HG02852 (cell line): Measurements from ENCODE around the gene TRNP1.

ENCODE experiments used
- ATAC-seq: cut with Tn5 transposase; IDR thresholded peaks from one replicate; pipeline ENCODE4 v1.9.1; 2021; ENCODE audit warnings: mild to moderate bottlenecking, moderate library complexity; ENCODE audit not compliant: unreplicated experiment

Gene TRNP1

DNA sequence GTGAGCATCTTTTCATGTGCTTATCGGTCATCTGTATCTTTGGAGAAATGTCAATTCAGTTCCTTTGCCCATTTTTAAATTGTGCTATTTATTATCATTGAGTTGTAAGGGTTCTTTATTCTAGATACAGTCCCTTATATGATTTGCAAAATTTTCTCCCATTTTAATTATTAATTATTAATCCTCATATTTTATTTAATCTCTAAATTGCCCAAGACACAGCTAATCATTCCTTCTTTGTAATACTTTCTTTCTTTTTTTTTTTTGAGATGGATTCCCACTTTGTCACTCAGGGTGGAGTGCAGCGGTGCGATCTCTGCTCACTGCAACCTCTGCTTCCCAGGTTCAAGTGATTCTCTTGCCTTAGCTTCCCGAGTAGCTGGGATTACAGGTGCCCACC, 32.2 kb downstream of the TRNP1 start:
- no peak for ATAC-seq

DNA sequence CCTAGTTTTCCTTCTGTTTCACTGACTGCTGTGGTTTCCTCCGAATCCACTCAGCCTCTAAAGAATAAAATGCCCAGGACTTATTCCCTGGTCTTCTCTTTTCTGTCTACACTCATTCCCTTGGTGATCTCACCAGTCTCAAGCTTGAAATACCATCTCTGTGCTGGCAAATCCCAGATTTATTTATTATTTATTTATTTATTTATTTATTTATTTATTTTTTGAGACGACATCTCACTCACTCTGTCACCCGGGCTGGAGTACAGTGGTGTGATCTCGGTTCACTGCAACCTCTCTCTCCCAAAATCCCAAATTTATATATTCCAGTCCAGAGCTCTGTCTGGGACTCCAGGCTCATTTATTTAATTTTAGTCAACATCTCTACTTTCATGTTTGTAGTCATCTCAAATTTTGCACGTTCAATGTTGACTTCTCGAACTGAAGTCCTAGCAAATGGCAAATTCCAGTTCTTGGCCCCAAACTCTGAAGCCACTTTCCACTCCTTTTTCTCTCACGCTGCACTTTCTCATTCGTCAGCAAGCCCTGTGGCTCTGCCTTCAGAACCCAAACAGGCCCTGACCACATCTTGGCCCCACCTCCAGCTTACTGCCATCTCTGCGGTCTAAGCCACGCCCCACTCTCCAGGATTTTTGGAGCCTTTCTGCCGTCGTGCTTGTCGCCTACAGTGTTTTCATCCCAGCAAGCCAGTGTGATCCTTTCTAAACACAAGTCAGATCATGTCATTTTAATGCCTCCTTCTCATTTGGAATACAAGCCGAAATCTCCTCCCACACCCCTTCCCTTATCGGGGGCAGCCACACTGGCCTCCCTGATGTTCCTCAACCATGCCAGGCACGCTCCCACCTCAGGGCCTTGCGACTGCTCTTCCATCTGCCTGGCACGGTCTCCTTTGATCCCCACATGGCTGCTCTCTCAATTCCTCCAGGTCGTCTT, 33.4 kb downstream of the TRNP1 start:
- no peak for ATAC-seq

DNA sequence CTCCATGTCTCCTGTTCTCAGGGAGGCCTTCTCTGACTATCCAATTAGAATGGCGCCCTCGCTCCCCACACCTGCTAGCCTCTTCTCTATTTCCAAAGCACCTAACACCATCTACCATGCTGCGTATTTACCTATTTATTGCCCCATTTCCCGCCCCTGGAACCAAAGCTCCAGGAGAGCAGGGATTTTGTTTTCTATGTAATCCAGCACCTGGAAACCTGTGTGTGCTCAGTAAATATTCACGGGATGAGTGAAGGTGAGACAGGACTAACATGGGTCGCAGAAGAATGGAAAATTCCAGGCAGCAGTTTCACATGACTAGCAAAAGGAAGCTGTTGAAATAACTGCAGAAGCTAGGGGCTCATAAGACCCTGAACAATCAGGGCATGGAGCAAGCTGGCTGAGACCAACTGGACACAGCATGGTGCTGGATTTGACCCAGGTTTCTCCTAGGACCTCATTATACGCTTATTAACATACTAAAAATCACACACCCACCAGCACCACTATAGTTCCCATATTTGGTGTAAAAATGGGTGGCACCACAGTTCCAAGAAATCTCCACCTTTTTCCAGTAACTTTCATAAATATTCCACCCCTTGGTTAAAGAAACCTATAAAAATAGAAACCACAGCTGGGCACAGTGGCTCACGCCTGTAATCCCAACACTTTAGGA, 34.2 kb downstream of the TRNP1 start:
- ATAC-seq: no peak

DNA sequence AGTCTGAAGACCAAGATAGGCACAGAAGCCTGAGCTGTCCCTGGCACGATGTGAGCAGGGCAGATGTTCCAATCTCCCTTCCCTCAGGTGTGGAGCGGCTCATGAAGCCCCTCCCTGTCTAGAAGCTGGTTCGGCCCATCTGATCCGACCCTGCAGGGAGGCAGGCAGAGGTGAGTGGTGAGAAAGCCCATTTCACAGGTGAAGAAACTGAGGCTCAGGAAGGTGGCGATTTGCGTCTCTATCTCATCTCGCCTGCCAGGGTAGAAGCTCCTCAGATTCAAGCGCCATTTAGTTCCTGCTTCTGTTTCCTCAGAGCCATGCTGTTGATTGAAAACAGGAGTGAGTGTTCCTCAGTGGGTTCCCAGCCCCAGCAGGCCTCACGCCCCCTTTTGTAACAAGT, 36.0 kb downstream of the TRNP1 start:
- ATAC-seq: no peak

DNA sequence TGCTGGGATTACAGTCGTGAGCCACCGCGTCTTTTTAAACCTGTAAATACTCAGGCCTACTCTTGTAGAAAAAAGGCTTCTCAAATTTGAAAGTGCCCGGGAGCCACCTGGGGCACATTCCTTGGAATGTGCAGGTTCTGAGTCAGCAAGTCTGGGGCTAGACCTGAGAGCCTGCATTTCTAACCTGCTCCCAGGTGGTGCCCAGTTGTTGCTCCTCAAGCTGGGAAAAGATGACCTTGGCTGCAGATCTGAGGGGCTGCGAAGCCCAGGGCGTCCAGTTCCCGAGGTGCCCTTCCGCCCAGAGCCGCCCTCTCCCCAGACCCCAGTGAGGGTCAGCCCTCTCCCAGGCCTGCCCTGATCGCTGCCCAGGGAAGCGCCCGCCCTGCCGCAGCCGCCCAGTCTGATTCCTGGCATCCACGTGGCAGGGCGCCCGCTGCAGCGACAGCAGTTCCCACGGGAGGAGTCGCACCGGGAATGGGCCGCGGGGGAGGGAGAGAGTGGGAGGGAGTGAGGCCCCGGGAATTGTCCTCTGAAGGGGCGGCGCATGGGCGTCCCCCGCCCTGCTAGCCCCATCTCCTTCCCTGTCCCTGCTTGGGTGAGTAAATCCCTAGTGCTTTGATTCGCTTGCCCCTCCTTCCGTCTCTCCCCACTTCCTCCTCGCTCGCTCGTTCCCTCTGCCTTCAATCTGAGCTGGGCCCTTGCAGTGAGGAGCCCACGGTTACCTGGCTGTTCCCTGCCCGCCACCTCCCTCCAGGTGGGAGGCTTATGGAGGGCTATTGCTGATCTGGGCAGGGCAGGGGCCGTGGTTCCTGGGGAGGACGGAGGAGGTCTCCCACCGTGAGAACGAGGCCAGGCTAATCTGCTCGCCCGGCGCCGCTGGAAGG, 38.0 kb downstream of the TRNP1 start:
- no peak for ATAC-seq

DNA sequence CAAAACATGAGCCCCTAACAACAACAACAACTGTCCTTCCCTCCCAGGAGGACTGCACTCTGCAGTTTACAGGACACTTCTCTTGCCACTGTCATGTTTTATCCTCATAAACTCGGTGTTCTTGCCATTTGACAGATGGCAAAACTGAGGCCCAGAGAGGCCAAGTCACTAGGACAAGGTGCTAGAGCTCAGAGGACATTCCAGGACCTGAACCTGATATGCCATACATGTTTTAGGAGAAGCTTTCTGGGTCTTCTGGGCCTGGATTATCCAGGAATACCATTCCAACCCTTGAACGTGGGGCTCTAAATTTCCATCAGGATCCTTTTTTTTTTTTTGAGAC, 38.6 kb downstream of the TRNP1 start:
- no peak for ATAC-seq

DNA sequence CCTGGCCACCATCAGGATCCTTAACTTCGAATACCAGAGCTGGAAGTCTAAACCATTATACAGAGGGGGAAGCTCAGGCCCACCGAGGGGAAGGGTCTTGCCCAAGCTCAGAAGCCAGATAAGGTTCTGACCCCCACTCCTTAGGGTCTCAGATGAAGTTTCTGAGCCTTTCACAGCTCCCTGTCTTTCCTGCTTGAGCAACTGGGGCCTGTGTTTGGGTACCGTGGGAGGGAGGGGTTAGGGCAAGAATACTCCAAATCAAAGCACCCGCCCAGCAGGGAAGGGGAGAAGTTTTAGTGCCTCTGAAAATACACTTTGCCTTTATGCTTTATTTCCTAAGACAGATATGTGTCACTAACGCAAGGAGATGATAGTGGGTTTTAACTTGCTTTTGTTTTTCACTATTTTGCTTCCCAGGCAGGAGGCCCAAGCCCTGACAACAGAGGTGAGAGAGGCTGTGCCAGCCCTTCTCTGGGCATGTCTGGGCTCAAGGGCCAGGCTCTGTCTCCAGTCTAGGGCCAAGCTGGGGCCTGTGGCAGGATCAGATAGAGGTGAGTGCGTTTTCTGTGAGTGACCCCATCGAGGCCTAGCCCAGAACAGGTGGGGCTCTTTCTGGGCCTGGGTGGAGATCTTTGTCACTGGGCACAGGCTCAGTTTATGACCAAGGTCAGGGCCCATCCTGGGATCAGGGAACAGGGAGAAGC, 39.7 kb downstream of the TRNP1 start:
- ATAC-seq: no peak

DNA sequence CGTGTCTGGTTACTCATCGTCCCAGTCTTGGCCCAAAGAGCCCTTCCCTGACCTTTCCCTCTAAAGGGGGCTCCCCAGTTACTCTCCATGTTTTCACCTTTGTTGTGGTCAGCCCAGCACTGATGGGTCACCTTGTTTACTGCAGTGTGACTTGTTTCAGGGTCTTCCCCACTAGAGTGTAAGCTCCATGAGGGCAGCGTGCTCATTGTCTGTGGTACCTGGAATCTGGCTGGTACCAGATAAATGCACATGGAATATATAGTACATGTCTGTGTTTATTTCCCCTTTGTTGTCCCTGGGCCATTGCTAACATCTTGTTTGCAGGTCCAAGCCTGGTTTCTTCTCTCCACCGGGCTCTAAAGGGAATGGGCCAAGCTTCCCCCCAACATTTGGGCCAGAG, 41.9 kb downstream of the TRNP1 start:
- ATAC-seq: no peak

DNA sequence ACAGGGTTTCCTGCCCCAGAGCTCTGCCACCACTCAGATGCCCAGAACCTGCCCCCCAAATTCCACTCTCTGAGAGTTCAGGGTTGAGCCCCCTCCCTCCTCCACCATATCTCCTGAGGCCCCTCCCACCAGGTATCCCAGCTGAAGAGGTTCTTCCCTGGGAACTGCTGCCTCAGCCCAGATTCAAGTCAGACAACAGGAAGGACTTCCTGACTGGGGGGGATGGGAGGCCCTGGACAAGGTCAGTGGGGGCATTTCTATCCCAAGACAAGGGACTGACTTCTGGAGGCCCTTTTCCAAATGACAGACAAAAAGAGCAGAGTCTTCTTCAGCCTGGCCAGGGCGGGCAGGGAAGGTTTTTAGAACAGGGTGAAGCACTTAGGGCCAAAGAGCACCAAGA, 43.2 kb downstream of the TRNP1 start:
- ATAC-seq: no peak

DNA sequence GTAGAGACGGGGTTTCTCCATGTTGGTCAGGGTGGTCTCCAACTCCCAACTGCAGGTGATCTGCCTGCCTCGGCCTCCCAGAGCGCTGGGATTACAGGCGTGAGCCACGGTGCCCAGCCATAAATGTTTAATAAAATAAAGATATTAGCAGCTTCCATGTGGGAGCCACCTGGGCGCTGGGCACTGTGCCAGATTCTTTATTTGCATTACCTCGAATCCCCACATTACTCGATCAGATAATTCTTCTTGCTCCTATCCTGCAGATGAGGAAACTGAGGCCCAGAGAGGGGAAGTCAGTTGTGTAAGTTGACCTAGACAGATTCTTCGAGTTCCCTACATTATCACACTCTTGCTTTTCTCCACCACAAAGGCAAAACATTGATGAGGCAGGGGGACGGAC, 44.0 kb downstream of the TRNP1 start:
- no peak for ATAC-seq

DNA sequence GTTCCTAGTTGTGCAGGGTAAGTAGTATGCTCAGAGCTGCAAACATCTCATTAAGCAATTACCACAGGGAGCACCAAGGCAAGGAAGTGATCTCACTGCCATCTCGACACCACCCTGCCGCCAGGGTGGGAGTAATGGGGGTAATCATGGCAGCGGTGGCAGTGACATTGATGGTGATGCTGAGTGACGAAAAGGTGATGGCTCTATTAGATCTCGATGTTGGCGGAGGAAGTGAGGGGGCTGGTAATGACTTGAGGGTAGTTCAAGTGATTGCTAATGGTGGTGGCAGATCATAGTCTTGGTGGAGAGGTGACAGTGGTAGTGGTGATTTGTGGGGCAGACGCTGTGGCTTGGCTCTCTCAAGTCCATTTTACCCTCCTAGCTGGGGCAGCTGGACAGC, 44.5 kb downstream of the TRNP1 start:
- no peak for ATAC-seq

DNA sequence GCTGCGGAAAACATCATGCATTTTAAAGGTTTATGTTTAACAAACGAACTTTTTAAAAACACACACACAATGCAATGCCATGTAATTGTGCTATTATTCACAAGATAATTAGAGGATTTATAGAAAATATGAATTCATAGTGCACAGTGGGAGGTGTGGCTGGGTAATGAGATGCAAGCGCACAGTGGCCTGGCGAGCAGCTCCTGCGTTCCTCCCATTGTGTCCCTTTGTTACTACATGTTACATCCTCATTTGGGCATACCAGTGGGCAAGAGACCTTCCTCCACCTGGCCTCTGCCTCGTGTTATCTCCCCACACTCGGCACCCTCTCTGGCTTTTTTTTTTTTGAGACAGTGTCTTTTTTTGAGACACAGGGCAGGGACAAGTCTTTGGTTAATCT, 49.2 kb downstream of the TRNP1 start:
- no peak for ATAC-seq

DNA sequence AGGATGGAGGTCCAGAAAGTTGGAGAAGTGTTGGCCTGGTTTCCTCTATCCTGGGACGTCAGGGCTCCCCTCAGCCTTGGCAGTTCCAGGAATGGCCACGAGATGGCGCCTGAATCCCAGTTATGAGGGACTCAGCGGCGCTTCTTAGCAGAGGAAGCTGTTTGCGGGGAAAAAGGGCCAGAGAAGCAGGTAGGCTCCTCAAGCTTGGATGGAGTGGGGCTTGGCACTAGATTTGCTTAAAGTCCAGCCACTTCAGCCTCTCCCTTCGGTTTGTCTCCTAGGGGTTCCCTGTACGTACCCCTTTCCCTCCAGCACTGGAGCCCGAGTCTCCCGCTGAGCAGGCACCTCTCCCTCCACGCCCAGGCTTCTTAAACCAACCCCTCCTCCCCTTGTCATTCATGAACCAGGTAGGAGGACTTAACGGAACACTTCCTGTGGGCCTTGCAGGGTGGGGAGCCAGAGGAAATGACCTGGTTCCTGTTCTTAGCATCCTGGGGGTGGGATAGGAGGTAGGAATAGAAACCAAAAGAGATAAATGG, 51.2 kb downstream of the TRNP1 start:
- ATAC-seq: no peak

DNA sequence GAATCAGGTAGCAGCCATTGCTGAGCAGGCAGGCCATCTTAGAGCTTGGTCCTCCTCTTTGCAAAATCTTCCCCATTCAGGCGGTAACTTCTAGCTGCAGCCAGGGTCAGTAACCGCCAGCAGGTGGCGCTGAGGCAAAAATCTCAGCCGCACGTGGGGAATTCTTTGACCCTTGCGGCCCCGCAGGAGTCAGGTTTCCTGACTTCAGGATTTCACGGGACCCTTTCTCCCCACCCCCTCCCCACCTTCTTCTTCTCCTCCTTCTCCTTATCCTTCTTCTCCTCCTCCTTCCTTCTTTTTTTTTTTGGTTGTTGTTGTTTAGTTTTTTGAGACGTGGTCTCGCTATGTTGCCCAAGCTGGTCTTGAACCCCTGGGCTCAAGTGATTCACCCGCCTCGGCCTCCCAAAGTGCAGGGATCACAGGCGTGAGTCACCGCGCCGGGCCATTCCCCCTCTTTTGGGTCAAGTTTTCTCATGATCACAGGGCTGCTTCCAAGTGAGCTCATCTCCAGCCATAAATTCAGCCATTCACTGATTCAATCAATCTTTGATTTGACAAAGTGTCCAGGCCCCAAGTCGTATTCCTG, 52.6 kb downstream of the TRNP1 start:
- no peak for ATAC-seq

DNA sequence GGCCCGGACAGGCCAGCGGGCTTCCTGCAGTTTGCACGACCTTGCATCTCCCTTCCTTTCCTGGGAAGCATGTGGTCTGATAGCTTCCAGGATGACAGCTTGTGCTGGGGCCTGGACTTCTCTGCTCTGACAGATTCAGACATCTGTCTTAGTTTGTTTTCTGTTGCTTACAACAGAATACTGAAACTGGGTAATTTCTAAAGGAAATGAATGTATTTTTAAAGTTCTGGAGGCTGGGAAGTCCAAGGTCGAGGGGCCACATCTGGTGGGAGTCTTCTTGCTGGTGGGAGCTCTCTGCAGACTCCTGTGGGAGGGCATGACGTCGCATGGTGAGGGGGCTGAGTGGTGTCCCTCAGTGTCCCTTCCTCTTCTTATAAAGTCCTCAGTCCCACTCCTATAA, 54.4 kb downstream of the TRNP1 start:
- ATAC-seq: no peak

DNA sequence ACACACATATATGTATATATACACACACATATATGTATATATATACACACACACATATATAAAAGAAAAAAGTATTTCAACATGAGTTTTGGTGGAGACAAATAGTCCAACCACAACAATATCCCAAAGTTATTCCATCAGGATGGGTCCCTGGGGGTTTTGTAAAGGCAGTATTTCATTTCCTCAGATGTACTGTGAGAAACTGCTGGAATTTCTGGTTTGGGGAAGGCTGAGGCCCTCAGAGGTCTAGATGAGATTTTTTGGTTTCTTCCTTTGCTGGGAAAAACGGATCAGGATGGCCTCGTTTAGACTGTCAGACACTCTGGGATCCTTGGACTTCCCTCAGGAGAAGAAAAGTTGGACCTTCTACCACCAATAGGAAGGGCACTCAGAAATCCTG, 55.6 kb downstream of the TRNP1 start:
- no peak for ATAC-seq

DNA sequence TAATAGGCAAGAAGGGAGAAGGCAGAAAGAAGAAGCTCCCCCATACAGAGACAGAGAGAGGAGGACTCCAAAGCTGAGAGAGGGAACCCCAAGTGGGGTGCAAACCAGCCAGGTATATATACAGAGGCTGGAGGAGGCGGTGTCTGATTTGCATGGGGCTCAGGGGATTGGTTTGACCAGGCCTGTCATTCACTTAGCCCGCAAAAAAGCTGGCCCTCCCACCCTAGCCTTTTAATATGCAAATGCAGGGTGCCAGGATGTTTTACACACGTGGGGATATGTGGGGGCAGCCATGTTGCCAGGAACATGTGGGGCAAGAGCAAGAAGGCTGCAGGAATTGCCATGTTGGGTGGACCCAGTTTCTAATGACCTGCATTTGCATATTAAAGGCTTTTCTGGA, 56.1 kb downstream of the TRNP1 start:
- ATAC-seq: no peak
